ENCODE results near the gene COQ10A. TPM values are rescaled to one million over a fixed set of nuclear protein-coding genes. Genes with fewer than 3 reads are reported as not detected.
A peak's percentile ranks its signal among the peaks of the same experiment; 100 is the strongest.
"Not testable (repeated sequence)": the region's sequence is repeated elsewhere in the genome, so short reads cannot be mapped to it uniquely, and the experiment has no call there.

COQ10A gene
- total RNA-seq, 4 donors from 2014 or later: 2.8 to 11.0 (median 5.8) TPM

DNA sequence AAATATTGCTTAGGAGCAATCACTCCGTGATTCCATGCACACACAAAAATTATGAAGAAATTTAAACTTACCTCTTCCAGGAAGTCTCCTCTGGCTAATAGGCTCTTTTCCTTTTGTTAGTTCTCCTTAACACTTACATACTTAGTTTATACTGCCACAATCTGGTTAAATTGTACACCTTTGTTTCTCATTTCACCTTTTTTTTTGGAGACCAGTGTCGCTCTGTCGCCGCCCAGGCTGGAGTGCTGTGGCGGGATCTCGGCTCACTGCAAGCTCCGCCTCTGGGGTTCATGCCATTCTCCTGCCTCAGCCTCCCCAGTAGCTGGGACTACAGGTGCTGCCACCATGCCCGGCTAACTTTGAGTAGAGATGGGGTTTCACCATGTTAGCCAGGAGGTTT lies 6.4 kb upstream of the COQ10A start:
- DNase-seq (ENCODE audit: low spot score in 2 of 2): no peak
- TF ChIP-seq CTCF (IDR thresholded peaks at IDR 0.05) (no peak), POLR2A (IDR thresholded peaks at IDR 0.05) (no peak)

GRCh38 chr12:56260921-56261320 lies 5.8 kb upstream of the COQ10A start:
- 91 to 92% methylated on average over 3 of the region's 3 CpGs for WGBS, 2 donors
- no peak for TF ChIP-seq CTCF (IDR thresholded peaks at IDR 0.05)
- TF ChIP-seq POLR2A (IDR thresholded peaks at IDR 0.05): no peak
- DNase-seq (ENCODE audit: low spot score in 2 of 2): no peak
- intact Hi-C loops (cut with DNase I; ENCODE audit: low total_unique reads): no loop called here
- H3K4me3 ChIP-seq (ENCODE audit: low read depth, poor library complexity, severe bottlenecking): no peak overlapping the region

More for the DNA sequence above, 6.4 kb upstream of the COQ10A start:
- H3K4me3 ChIP-seq (ENCODE audit: low read depth, poor library complexity, severe bottlenecking): no peak overlapping the region
- WGBS, 2 donors: 96% methylated on average over 8 of the region's 8 CpGs
- intact Hi-C loops (cut with DNase I; ENCODE audit: low total_unique reads): no loop called here

DNA sequence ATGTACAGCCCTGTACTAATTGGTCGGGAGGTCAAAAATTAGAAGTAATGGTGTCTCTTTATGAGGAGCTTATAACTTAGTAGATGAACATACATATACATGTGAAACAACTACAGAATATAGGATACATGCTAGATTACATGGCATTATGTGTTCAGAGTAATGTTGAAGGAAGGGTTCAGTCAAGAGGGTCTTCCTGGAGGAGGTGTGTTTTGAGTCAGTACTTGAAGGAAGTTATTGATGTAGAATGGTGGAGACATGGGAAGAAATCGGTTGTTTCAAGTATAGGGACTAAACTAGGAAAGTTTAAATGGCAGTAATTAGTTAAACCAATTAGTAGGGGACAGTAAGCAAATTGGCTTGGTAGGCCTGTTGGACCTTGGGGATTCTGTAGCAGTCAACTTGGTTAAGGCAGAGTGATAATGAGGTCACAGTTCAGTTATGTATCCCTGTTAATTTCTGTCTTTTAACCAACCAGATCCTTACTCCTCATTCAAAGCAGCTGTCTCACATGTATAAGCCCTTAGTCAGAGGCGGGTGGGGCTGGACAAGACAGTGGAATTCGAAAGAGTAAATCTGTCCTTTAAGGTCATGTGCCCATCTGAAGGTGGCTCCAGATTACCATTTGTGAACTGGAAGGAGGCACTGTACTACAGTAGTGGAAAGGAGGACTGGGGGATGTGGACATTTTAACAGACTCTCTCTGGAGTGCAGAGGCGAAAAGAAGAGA lies 5.1 kb upstream of the COQ10A start:
- no peak for TF ChIP-seq POLR2A (IDR thresholded peaks at IDR 0.05)
- no peak for TF ChIP-seq CTCF (IDR thresholded peaks at IDR 0.05)
- intact Hi-C loops (cut with DNase I; ENCODE audit: low total_unique reads): no loop called here
- no peak overlapping the region for H3K4me3 ChIP-seq (ENCODE audit: low read depth, poor library complexity, severe bottlenecking)
- 71 to 77% methylated on average over 5 of the region's 5 CpGs for WGBS, 2 donors
- no peak for DNase-seq (ENCODE audit: low spot score in 2 of 2)

- H3K4me3 ChIP-seq (ENCODE audit: low read depth, poor library complexity, severe bottlenecking); DNase-seq (ENCODE audit: low spot score in 2 of 2); intact Hi-C loops (cut with DNase I; ENCODE audit: low total_unique reads): not testable (repeated sequence)
- WGBS, 2 donors: 94 to 95% methylated on average over 7 of the region's 7 CpGs
Measured at GRCh38 chr12:56262955-56263354, 3.8 kb upstream of the COQ10A start.

DNA sequence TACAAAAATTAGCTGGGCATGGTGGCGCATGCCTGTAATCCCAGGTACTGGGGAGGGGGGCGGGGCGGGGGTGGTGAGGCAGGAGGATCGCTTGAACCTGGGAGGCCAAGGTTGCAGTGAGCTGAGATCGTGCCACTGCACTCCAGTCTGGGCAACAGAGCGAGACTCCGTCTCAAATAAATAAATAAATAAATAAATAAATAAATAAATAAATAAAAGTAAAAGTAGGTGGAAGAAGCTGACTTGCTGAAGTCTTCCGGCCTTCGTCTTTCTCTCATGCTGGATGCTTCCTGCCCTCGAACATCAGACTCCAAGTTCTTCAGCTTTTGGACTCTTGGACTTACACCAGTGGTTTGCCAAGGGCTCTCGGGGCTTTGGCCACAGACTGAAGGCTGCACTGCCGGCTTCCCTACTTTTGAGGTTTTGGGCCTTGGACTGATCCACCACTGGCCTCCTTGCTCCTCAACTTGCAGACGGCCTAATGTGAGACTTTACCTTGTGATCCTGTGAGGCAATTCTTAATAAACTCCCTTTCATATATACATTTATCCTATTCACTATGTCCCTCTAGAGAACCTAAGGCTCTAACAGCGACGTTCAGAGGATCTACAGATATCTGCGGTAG lies 562 bp upstream of the COQ10A start:
- intact Hi-C loops (cut with DNase I; ENCODE audit: low total_unique reads); DNase-seq (ENCODE audit: low spot score in 2 of 2): not testable (repeated sequence)
- H3K4me3 ChIP-seq (ENCODE audit: low read depth, poor library complexity, severe bottlenecking): peak overlapping the region; percentile 62
- WGBS, 2 donors: 51 to 55% methylated on average over 16 of the region's 16 CpGs

DNA sequence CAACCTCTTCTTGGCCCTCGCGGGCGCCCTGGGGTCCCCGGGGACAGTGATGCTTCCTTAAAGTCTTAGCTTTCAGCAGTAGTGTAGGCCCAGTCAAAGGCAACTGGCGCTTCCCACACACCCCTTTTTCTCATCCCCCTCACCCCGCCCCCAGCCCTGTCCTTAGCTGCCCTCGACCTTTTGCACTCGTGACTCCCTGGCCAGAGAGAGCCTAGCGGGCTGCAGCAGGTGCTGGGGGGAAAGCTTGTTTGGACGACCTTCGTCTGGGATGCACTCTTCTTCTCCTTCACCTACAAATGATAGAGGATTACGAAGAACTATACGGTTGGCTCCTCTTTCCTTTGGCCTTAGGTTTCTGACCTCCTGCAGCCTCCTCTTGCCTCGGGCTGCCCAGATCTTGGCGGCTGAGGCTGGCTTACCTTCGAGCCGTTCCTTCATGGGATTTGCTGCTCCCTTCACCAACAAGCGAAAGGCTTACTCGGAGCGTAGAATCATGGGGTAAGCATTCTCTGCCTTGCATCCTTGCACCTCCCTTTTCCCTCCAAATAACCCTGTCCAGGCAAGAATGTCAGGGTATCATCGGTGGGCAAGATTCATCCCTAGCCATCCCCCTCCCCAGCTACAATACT lies 815 bp downstream of the COQ10A start:
- intact Hi-C loops (cut with DNase I; ENCODE audit: low total_unique reads): no loop called here
- no peak for DNase-seq (ENCODE audit: low spot score in 2 of 2)
- 28 to 31% methylated on average over 21 of the region's 21 CpGs for WGBS, 2 donors
- H3K4me3 ChIP-seq (ENCODE audit: low read depth, poor library complexity, severe bottlenecking): peak overlapping the region; percentile 62
- TF ChIP-seq CTCF (IDR thresholded peaks at IDR 0.05) (no peak), POLR2A (IDR thresholded peaks at IDR 0.05) (no peak)

Measured in lower leg skin (tissue), 4 donors.